HUES48 (cell line): ENCODE data around the gene WNK3.
A peak's percentile ranks its signal among the peaks of the same experiment; 100 is the strongest.

Experiments used
- H3K27ac ChIP-seq: one replicate; pipeline ENCODE4 v1.7.0; 2013; ENCODE audit warnings: low read depth, low read length, inconsistent platforms
- H3K27me3 ChIP-seq: 2 replicates; pipeline ENCODE4 v1.6.1; 2013; ENCODE audit warnings: mild to moderate bottlenecking, low read length; ENCODE audit not compliant: control insufficient read depth, insufficient read depth
- H3K36me3 ChIP-seq: 2 replicates; pipeline ENCODE4 v1.6.1; 2013; ENCODE audit warnings: low read length; ENCODE audit not compliant: control insufficient read depth, insufficient read depth
- H3K4me1 ChIP-seq: 2 replicates; pipeline ENCODE4 v1.6.1; 2013; ENCODE audit warnings: mild to moderate bottlenecking, low read length; ENCODE audit not compliant: control insufficient read depth, insufficient read depth
- H3K4me3 ChIP-seq: 2 replicates; pipeline ENCODE4 v1.5.1; 2013; ENCODE audit warnings: mild to moderate bottlenecking, low read depth, low read length
- H3K9ac ChIP-seq: 2 replicates; pipeline ENCODE4 v1.6.1; 2013; ENCODE audit warnings: mild to moderate bottlenecking, low read depth, low read length, moderate library complexity
- H3K9me3 ChIP-seq: 2 replicates; pipeline ENCODE4 v1.6.1; 2013; ENCODE audit warnings: low read length; ENCODE audit not compliant: control insufficient read depth, insufficient read depth

Gene WNK3

DNA sequence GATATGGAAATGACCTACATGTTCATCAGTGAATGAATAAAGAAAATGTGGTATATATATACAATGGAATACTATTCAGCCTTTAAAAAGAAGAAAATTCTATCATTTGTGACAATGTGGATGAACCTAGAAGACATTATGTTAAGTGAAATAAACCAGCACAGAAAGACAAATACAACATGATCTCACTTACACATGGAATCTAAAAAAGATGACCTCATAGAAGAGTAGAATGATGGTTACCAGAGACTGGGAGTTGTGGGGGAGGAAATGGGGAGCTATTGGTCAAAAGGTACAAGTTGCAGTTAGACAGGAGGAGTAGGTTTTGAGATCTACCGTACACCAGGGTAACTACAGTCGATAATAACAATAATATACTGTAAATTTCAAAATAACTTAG lies 51.5 kb downstream of the WNK3 start:
- peaks cover 7% of the 10 kb centered on the region; the same call in 1 of the 2 replicates for H3K9me3 ChIP-seq
- H3K4me1 ChIP-seq = no peaks in the 10 kb centered on the region
- H3K9ac ChIP-seq = no peak overlapping the region
- H3K27ac ChIP-seq = no peak overlapping the region
- H3K4me3 ChIP-seq = no peak overlapping the region
- peaks cover 15% of the 10 kb centered on the region; the same call in 1 of the 2 replicates for H3K36me3 ChIP-seq
- H3K27me3 ChIP-seq = no peaks in the 10 kb centered on the region

DNA sequence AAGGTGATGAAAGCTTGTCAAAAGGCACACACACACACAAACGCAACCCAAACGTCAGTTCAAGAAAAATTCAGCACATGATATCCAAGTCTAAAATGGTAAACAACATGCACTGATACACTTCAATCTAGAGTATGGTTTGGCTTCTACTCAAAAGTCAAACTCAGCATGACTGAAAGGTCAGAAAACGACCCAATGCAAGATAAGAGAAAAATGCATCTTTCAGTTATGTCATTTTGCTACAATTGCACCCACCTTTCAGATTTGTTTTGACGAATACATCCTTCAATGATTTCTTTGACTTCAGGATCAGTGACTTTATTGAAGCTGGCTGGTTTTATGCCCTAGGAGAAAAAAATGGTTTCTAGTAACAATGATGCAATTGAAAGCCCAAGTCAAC lies 56.3 kb downstream of the WNK3 start:
- Histone ChIP-seq H3K27ac (no peak overlapping the region), H3K9me3 (peaks cover 24% of the 10 kb centered on the region), H3K27me3 (no peaks in the 10 kb centered on the region), H3K4me1 (no peaks in the 10 kb centered on the region), H3K36me3 (peaks cover 8% of the 10 kb centered on the region), H3K9ac (no peak overlapping the region), H3K4me3 (no peak overlapping the region)

DNA sequence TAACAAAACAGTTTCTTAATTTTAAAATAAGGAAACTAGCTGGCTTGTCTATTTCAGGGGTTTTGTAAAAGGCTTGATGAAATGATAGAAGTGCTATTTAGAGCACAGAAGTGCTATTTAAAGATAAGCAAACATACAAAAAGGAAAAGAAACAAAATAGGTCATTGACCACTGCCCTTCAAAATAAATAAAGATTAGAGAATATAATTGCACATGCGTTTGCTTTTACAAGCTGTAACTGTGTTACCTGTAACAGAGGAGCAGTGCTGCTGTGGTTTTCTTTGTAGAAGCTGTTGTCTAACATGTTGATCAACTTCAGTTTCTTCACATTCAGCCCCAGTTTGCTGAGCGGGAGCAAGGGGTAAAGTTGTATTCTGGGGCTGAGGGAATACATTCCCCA lies 63.5 kb downstream of the WNK3 start:
- H3K27me3 ChIP-seq = no peaks in the 10 kb centered on the region
- peaks cover 36% of the 10 kb centered on the region for H3K9me3 ChIP-seq
- no peak overlapping the region for H3K4me3 ChIP-seq
- H3K36me3 ChIP-seq = peaks cover 32% of the 10 kb centered on the region
- H3K27ac ChIP-seq = no peak overlapping the region
- no peak overlapping the region for H3K9ac ChIP-seq
- no peaks in the 10 kb centered on the region for H3K4me1 ChIP-seq

DNA sequence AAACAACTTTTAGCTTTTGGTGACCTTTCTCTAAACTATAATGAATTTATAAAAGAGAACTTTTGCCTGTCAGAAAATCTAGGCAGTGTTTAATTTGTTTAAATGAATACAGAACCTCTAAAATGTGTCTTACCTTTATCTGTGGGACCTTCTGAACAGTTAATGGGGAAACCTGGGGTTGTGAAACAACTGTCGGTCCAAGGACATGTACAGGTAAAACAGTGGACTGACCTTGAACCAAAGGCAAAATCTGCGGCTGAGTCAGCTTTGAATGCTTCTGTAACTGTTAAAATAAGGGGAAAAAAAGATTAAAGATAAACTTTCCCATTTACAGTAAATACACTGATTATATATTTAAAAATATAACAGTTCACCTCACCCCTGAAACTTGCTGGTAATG lies 65.1 kb downstream of the WNK3 start:
- H3K4me1 ChIP-seq = no peaks in the 10 kb centered on the region
- no peaks in the 10 kb centered on the region for H3K27me3 ChIP-seq
- no peak overlapping the region for H3K27ac ChIP-seq
- H3K9me3 ChIP-seq = peaks cover 42% of the 10 kb centered on the region
- H3K36me3 ChIP-seq = peaks cover 36% of the 10 kb centered on the region
- H3K9ac ChIP-seq = no peak overlapping the region
- H3K4me3 ChIP-seq = no peak overlapping the region

DNA sequence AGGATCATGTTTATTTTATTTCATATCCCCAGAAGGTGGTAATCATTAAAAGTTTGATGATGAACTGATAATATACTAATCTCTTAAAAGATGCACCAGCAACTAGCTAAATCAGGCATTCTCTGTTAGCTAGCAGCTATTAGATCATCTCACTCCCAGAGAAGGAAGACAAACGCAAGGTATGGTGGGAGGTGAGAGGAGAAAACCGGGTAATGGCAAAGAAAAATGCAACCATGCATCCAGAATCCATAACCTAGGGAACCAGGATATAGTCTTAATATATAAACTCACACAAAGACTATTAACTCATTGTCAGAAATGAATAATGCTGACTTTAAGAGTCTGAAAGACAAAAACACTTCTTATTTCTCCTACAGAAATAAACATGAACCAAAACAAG lies 66.1 kb downstream of the WNK3 start:
- H3K36me3 ChIP-seq = peaks cover 32% of the 10 kb centered on the region
- H3K4me3 ChIP-seq = no peak overlapping the region
- H3K27me3 ChIP-seq = no peaks in the 10 kb centered on the region
- H3K4me1 ChIP-seq = no peaks in the 10 kb centered on the region
- no peak overlapping the region for H3K27ac ChIP-seq
- peaks cover 40% of the 10 kb centered on the region for H3K9me3 ChIP-seq
- H3K9ac ChIP-seq = no peak overlapping the region

DNA sequence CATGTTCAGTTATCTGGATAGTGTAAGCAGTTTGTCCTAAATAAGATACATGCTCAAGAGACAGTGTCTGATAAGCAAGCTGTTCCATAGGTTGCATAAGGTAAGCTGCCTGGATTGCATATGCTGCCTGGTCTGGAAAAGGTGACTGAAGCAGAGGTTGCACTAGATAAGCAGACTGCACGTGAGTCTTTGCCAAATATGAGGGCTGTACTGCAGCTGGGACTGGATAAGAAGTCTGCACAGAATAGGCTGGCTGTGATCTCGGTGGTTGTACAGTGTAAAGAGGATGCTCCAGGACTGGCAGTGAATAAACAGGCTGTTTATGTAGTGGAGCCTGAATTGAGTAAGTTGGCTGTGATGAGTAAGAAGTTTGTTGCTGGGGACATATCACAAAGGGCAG lies 68.9 kb downstream of the WNK3 start:
- no peaks in the 10 kb centered on the region for H3K27me3 ChIP-seq
- H3K4me3 ChIP-seq = no peak overlapping the region

DNA sequence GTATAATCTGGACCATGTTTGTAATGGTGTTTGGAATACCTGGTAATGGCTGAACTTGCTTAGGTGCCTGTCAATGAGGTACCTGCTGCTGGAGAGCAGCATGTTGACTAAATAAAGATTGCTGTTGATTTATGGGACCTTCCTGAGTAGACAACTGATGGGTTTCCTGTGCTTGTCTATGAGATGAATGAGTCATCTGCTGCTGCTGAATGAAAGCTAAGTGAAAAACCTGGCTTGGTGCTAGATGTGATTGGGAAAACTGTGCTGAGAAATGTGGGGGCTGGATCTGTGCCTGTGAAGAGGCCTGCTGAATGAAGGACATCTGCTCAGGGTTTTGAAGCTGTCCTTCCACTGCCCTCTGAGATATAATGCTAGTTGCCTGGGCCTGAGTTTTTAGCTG lies 69.6 kb downstream of the WNK3 start:
- H3K36me3 ChIP-seq = peaks cover 19% of the 10 kb centered on the region
- peaks cover 30% of the 10 kb centered on the region for H3K9me3 ChIP-seq
- no peak overlapping the region for H3K9ac ChIP-seq
- H3K4me3 ChIP-seq = no peak overlapping the region
- H3K27ac ChIP-seq = no peak overlapping the region
- H3K27me3 ChIP-seq = no peaks in the 10 kb centered on the region
- no peaks in the 10 kb centered on the region for H3K4me1 ChIP-seq

More for the DNA sequence above, 68.9 kb downstream of the WNK3 start:
- Histone ChIP-seq H3K36me3 (peaks cover 22% of the 10 kb centered on the region), H3K27ac (no peak overlapping the region), H3K9me3 (peaks cover 30% of the 10 kb centered on the region), H3K9ac (no peak overlapping the region), H3K4me1 (no peaks in the 10 kb centered on the region)

DNA sequence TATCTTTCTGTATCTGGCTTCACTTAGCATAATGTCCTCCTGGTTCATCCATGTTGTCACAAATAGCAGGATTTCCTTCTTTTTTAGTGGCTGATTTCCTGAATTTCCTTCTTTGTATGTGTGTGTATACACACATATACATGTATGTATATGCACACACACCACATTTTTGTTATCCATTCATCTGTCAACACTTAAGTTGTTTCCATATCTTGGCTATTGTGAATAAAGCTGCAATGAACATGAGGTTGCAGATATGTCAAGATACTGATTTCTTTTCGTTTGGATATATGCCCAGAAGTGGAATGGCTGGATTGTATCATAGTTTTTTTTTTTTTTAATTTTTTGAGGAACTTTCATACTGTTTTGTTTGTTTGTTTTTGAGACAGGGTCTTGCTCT lies 76.2 kb downstream of the WNK3 start:
- H3K36me3 ChIP-seq = peaks cover 2% of the 10 kb centered on the region; the same call in 1 of the 2 replicates
- peaks cover 37% of the 10 kb centered on the region for H3K9me3 ChIP-seq
- no peaks in the 10 kb centered on the region for H3K27me3 ChIP-seq
- no peaks in the 10 kb centered on the region for H3K4me1 ChIP-seq
- no peak overlapping the region for H3K9ac ChIP-seq
- no peak overlapping the region for H3K27ac ChIP-seq
- H3K4me3 ChIP-seq = no peak overlapping the region

DNA sequence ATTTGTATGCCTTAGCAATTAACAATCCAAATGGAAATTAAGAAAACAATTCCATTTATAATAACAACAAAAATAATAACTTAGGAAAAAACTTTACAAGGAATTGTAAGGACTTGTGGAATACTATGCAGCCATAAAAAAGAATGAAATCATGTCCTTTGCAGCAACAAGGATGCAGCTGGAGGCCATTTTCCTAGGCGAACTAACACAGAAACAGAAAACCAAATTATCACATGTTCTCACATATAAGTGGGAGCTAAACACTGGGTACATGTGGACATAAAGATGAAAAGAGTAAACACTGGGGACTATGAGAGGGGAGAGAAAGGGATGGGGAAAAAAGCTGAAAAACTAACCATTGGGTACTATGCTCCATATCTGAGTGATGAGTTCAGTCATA lies 77.4 kb downstream of the WNK3 start:
- H3K27me3 ChIP-seq = no peaks in the 10 kb centered on the region
- no peak overlapping the region for H3K9ac ChIP-seq
- H3K4me1 ChIP-seq = no peaks in the 10 kb centered on the region
- no peaks in the 10 kb centered on the region for H3K36me3 ChIP-seq
- no peak overlapping the region for H3K27ac ChIP-seq
- H3K4me3 ChIP-seq = no peak overlapping the region
- H3K9me3 ChIP-seq = peaks cover 33% of the 10 kb centered on the region

DNA sequence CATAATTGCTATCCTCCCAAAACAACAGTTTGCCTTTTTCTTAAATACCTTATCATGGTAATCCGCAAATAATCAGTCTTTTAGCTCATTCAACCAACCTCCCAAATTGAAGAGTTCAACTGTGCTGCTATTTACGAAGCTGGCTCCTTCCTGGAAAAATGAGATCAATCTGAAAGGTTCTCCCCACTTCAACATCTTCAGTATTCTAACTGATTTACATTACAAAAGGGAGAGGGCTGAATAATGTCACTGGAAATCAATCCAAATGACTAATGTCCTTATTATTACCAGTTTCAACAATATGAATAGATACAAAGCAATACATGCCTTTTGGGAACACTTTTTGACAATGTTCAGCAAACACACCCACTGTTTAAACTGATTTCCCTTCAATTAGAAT lies 86.2 kb downstream of the WNK3 start:
- Histone ChIP-seq H3K9me3 (peaks cover 31% of the 10 kb centered on the region), H3K4me3 (no peak overlapping the region), H3K27ac (peak overlapping the region; percentile 1), H3K27me3 (no peaks in the 10 kb centered on the region), H3K9ac (no peak overlapping the region), H3K4me1 (0 out of 2 replicates have a peak, but pooled peaks cover 4% of the 10 kb centered on the region), H3K36me3 (no peaks in the 10 kb centered on the region)

DNA sequence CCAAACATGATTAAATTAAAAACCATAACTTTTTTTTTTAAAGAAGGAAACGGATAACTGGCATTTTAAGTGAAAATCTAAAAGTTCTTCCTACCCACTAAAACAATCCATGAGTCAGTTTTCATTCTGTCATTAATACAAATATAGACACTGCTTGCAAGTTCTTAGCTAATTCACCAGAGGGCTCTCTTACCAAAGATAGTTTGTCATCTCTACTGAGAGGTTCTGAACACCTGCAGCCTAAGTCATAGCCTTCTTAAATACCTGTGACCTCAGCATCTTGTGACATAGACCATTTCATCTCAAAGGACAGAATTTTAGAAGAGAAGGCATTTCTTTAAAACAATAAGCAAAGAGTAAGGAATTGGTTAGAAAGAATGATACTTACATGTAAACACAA lies 109.5 kb downstream of the WNK3 start:
- Histone ChIP-seq H3K9me3 (peaks cover 27% of the 10 kb centered on the region), H3K27ac (no peak overlapping the region), H3K27me3 (no peaks in the 10 kb centered on the region), H3K4me3 (no peak overlapping the region), H3K36me3 (peaks cover 24% of the 10 kb centered on the region), H3K4me1 (no peaks in the 10 kb centered on the region), H3K9ac (no peak overlapping the region)

DNA sequence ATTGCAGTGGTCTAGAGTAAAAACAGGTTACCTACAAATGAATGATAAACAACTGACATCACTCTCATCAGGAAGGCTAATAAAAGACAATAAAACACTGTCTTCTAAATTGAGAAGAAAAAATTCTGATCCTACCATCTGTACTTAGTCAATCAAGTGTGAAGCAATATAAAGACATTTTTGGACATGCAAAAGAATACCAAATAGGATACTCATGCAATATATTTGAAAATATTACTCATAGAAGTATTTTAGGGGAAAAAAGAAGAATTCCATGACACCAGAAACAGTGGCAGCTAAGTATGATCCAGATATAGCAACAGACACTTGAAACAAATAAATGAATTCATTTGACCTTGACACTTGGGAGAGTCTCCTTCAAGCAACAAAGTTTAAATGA lies 111.0 kb downstream of the WNK3 start:
- H3K4me3 ChIP-seq = no peak overlapping the region
- H3K9me3 ChIP-seq = peaks cover 27% of the 10 kb centered on the region
- H3K36me3 ChIP-seq = peaks cover 22% of the 10 kb centered on the region
- H3K27ac ChIP-seq = no peak overlapping the region
- no peak overlapping the region for H3K9ac ChIP-seq
- H3K27me3 ChIP-seq = no peaks in the 10 kb centered on the region
- no peaks in the 10 kb centered on the region for H3K4me1 ChIP-seq
